Measurements from ENCODE around the gene DNAI4. TPM values are rescaled to one million over a fixed set of nuclear protein-coding genes. Genes with fewer than 3 reads are reported as not detected.

Gene DNAI4
- total and polyA plus RNA-seq, 10 donors: 0.78 to 8.1 (median 4.9) TPM

DNA sequence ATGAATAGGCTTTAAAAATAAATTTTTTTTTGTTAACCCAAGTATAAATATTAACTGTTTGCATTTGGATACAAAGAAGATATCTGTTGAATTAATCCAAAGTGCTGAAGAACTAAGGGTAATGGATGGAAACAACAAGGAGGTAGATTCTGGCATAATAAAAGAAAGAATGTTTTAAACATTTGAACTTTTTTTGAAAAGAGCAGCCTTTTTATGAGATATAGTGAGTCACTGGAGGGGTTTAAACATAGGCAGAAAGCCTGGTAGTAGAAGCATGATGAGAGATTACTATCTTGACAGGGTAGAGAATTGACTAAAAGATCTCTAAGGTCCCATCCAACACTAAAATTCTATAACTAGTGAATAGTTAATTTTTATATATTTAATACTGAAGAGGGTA is 2.9 kb upstream of the DNAI4 start:
- Histone ChIP-seq H3K27me3 (replicated peaks in 1 of 7) (no peaks in the 10 kb centered on the region), H3K36me3 (no peaks in the 10 kb centered on the region), H3K4me1 (peaks cover 29 to 87% (median 67%) of the 10 kb centered on the region in 6 donors), H3K4me3 (no peak overlapping the region), H3K9me3 (no peaks in the 10 kb centered on the region), H3K27ac (no peak overlapping the region)
- DNase-seq: no peak
- intact Hi-C loops (cut with DNase I; ENCODE audit: low total_unique reads): no loop called here
- TF ChIP-seq POLR2AphosphoS5 (IDR thresholded peaks at IDR 0.05) (no peak), POLR2A (IDR thresholded peaks at IDR 0.05) (no peak)
- TF ChIP-seq, protein P1, sequence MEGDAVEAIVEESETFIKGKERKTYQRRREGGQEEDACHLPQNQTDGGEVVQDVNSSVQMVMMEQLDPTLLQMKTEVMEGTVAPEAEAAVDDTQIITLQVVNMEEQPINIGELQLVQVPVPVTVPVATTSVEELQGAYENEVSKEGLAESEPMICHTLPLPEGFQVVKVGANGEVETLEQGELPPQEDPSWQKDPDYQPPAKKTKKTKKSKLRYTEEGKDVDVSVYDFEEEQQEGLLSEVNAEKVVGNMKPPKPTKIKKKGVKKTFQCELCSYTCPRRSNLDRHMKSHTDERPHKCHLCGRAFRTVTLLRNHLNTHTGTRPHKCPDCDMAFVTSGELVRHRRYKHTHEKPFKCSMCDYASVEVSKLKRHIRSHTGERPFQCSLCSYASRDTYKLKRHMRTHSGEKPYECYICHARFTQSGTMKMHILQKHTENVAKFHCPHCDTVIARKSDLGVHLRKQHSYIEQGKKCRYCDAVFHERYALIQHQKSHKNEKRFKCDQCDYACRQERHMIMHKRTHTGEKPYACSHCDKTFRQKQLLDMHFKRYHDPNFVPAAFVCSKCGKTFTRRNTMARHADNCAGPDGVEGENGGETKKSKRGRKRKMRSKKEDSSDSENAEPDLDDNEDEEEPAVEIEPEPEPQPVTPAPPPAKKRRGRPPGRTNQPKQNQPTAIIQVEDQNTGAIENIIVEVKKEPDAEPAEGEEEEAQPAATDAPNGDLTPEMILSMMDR (IDR thresholded peaks at IDR 0.05 in 8 of 11, conservative IDR thresholded peaks at IDR 0.05 in 3 of 11): no peak

DNA sequence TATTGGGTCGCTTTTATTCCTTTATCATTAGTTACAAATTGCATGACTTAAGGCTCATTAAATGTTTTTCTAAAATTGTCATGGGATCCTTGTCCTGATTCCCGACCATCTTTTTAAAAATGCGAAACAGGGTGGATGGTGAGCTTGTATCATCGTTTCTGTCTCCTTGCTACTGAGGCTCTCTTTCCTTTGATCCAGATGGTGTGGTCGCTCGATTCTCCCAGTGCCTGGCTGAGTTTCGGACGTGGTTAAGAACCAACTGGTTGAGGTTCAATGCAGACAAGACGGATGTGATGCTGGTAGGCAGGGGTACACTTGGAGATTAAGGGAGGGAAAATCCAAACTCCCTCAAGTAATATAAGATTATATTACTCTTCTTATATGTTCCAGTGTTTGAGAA is 1.3 kb upstream of the DNAI4 start:
- H3K9me3 ChIP-seq: no peaks in the 10 kb centered on the region
- TF ChIP-seq POLR2A (IDR thresholded peaks at IDR 0.05) (no peak), POLR2AphosphoS5 (IDR thresholded peaks at IDR 0.05) (no peak)
- TF ChIP-seq, protein P1 (IDR thresholded peaks at IDR 0.05 in 8 of 11, conservative IDR thresholded peaks at IDR 0.05 in 3 of 11): no peak
- peak overlapping the region; percentile 73 to 98 (median 90) for H3K4me3 ChIP-seq
- no peak for DNase-seq
- peak overlapping the region; percentile 79 to 96 (median 91) for H3K27ac ChIP-seq
- 46 to 58% (median 54%) methylated on average over 9 of the region's 9 CpGs for WGBS, 5 donors
- H3K27me3 ChIP-seq (replicated peaks in 1 of 7): no peaks in the 10 kb centered on the region
- peaks cover 19 to 72% (median 52%) of the 10 kb centered on the region in 6 donors for H3K4me1 ChIP-seq
- H3K36me3 ChIP-seq: no peaks in the 10 kb centered on the region
- intact Hi-C loops (cut with DNase I; ENCODE audit: low total_unique reads): no loop called here

DNA sequence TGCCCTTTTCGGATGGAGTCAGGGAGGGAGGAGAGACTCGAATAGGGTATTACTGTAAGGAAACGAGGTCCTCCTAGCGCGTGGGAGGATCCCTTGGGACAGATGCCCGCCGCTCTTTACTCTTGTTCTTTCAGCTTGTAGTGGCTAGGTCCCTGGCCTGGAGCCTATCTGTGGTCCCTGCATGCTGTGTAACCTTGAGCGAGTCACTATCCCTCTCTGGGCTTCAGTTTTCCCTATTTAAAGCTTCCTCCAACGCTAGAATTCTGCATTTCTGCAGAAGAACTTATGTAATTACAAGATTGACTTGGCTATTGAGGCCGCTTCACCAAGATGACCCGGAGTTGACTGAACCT is 878 bp upstream of the DNAI4 start:
- TF ChIP-seq, protein P1 (IDR thresholded peaks at IDR 0.05 in 8 of 11, conservative IDR thresholded peaks at IDR 0.05 in 3 of 11): no peak
- TF ChIP-seq POLR2A (IDR thresholded peaks at IDR 0.05) (no peak), POLR2AphosphoS5 (IDR thresholded peaks at IDR 0.05) (no peak)
- no peak for DNase-seq
- H3K9me3 ChIP-seq: no peaks in the 10 kb centered on the region
- H3K27ac ChIP-seq: peak overlapping the region; percentile 79 to 96 (median 91)
- H3K4me1 ChIP-seq: peaks cover 19 to 68% (median 52%) of the 10 kb centered on the region in 6 donors
- intact Hi-C loops (cut with DNase I; ENCODE audit: low total_unique reads): no loop called here
- peaks cover 0 to under 1% (median 0%) of the 10 kb centered on the region in 6 donors for H3K36me3 ChIP-seq
- H3K4me3 ChIP-seq: peak overlapping the region; percentile 73 to 98 (median 90)
- 5 to 8% (median 6%) methylated on average over 11 of the region's 11 CpGs for WGBS, 5 donors
- no peaks in the 10 kb centered on the region for H3K27me3 ChIP-seq (replicated peaks in 1 of 7)

DNA sequence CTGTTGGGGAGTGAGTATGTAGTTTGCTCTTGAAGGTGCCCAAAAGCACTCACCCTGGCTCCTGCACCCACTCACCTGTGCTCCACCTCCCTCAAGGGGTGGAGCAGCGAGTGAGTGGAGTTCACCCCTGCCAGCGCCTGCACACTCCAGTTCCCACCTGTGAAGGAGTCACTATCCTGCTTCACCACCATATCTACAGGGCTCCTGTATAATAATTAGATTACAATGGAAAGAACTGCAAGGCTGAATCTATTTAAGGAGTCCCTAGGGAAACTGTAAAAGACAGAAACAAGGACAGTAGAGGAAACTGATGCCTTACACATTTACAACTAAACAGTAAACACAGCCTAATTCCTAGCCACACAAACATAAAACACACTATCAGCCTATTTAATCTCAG is 4.1 kb downstream of the DNAI4 start:
- TF ChIP-seq POLR2AphosphoS5 (IDR thresholded peaks at IDR 0.05) (no peak), POLR2A (IDR thresholded peaks at IDR 0.05) (no peak)
- TF ChIP-seq, protein P1 (IDR thresholded peaks at IDR 0.05 in 8 of 11, conservative IDR thresholded peaks at IDR 0.05 in 3 of 11): no peak
- Histone ChIP-seq H3K4me1 (peaks cover 4 to 25% (median 16%) of the 10 kb centered on the region in 6 donors), H3K36me3 (peaks cover 0 to 6% (median 0%) of the 10 kb centered on the region in 6 donors), H3K27me3 (replicated peaks in 1 of 7) (no peaks in the 10 kb centered on the region), H3K4me3 (no peak overlapping the region), H3K9me3 (peaks cover 0 to 14% (median 9%) of the 10 kb centered on the region in 8 donors), H3K27ac (no peak overlapping the region)
- intact Hi-C loops (cut with DNase I; ENCODE audit: low total_unique reads): no loop called here
- 92 to 100% (median 94%) methylated on average over 2 of the region's 2 CpGs for WGBS, 5 donors
- DNase-seq: no peak

All from spleen (tissue), 11 donors.